ENCODE results near the gene CRYBG3. TPM values are rescaled to one million over a fixed set of nuclear protein-coding genes. Genes with fewer than 3 reads are reported as not detected.

Gene CRYBG3
- total RNA-seq, 1 donor from 2014 or later, result 10.5 TPM

DNA sequence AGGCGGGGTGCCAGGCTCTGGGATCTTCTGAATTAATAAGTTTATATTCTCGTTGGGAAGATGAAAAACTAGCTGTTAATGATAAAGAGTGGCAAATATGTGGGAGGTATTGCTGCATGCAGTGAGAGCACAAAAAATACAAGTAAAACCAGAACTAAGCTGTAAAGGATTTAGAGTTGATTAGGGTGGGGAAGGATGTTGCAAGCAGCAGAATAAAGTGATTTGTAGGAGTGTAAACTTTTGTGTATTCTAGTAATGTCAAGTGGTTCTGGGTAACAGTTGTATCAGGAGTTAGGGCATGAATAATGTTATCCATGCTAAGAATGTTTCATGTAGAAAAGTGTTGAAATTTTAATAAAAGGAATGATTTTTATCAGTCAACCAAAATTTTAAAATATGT, 18.1 kb downstream of the CRYBG3 start:
- TF ChIP-seq, protein P1, sequence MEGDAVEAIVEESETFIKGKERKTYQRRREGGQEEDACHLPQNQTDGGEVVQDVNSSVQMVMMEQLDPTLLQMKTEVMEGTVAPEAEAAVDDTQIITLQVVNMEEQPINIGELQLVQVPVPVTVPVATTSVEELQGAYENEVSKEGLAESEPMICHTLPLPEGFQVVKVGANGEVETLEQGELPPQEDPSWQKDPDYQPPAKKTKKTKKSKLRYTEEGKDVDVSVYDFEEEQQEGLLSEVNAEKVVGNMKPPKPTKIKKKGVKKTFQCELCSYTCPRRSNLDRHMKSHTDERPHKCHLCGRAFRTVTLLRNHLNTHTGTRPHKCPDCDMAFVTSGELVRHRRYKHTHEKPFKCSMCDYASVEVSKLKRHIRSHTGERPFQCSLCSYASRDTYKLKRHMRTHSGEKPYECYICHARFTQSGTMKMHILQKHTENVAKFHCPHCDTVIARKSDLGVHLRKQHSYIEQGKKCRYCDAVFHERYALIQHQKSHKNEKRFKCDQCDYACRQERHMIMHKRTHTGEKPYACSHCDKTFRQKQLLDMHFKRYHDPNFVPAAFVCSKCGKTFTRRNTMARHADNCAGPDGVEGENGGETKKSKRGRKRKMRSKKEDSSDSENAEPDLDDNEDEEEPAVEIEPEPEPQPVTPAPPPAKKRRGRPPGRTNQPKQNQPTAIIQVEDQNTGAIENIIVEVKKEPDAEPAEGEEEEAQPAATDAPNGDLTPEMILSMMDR (IDR thresholded peaks at IDR 0.05; ENCODE audit: insufficient read depth, low read length, poor library complexity, severe bottlenecking), result no peak
- H3K36me3 ChIP-seq (ENCODE audit: control insufficient read depth, insufficient read depth, low read length), result no peaks in the 10 kb centered on the region
- no peaks in the 10 kb centered on the region for H3K27me3 ChIP-seq (ENCODE audit: control insufficient read depth, insufficient read depth, low read length)
- no peak overlapping the region for H3K4me3 ChIP-seq (ENCODE audit: low read depth, low read length)
- no peak for DNase-seq (ENCODE audit: low read depth)

- H3K36me3 ChIP-seq (ENCODE audit: control insufficient read depth, insufficient read depth, low read length), result no peaks in the 10 kb centered on the region
- TF ChIP-seq, protein P1 (IDR thresholded peaks at IDR 0.05; ENCODE audit: insufficient read depth, low read length, poor library complexity, severe bottlenecking), result no peak
- H3K27me3 ChIP-seq (ENCODE audit: control insufficient read depth, insufficient read depth, low read length), result no peaks in the 10 kb centered on the region
- no peak overlapping the region for H3K4me3 ChIP-seq (ENCODE audit: low read depth, low read length)
- DNase-seq (ENCODE audit: low read depth), result no peak
These were observed 19.5 kb downstream of the CRYBG3 start for GRCh38 chr3:97841304-97841703.

- Histone ChIP-seq H3K36me3 (ENCODE audit: control insufficient read depth, insufficient read depth, low read length) (no peaks in the 10 kb centered on the region), H3K4me3 (ENCODE audit: low read depth, low read length) (no peak overlapping the region), H3K27me3 (ENCODE audit: control insufficient read depth, insufficient read depth, low read length) (no peaks in the 10 kb centered on the region)
- TF ChIP-seq, protein P1 (IDR thresholded peaks at IDR 0.05; ENCODE audit: insufficient read depth, low read length, poor library complexity, severe bottlenecking), result no peak
- no peak for DNase-seq (ENCODE audit: low read depth)
These were observed 20.1 kb downstream of the CRYBG3 start for GRCh38 chr3:97841956-97842355.

GRCh38 chr3:97848779-97849178, 27.0 kb downstream of the CRYBG3 start:
- Histone ChIP-seq H3K4me3 (ENCODE audit: low read depth, low read length) (no peak overlapping the region), H3K27me3 (ENCODE audit: control insufficient read depth, insufficient read depth, low read length) (no peaks in the 10 kb centered on the region), H3K36me3 (ENCODE audit: control insufficient read depth, insufficient read depth, low read length) (no peaks in the 10 kb centered on the region)
- TF ChIP-seq, protein P1 (IDR thresholded peaks at IDR 0.05; ENCODE audit: insufficient read depth, low read length, poor library complexity, severe bottlenecking), result no peak
- no peak for DNase-seq (ENCODE audit: low read depth)

DNA sequence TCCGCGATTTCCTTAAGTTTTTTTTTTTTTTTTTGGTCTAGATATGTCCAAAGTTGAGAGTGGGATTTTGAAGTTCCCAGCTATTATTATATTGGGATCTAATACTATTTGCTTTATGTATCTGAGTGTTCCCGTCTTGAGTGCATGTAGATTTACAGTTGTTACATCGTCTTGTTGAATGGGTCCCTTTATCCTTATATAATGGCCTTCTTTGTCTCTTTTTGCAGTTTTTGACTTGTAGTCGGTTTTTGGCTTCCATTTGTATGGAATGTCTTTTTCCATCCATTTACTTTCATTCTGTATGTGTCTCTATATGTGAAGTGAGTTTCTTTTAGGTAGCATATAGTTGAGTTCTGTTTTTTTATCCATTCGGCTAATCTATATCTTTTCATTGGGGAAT, 35.6 kb downstream of the CRYBG3 start:
- H3K4me3 ChIP-seq (ENCODE audit: low read depth, low read length), result no peak overlapping the region
- TF ChIP-seq, protein P1 (IDR thresholded peaks at IDR 0.05; ENCODE audit: insufficient read depth, low read length, poor library complexity, severe bottlenecking), result no peak
- no peaks in the 10 kb centered on the region for H3K36me3 ChIP-seq (ENCODE audit: control insufficient read depth, insufficient read depth, low read length)
- no peaks in the 10 kb centered on the region for H3K27me3 ChIP-seq (ENCODE audit: control insufficient read depth, insufficient read depth, low read length)
- no peak for DNase-seq (ENCODE audit: low read depth)

DNA sequence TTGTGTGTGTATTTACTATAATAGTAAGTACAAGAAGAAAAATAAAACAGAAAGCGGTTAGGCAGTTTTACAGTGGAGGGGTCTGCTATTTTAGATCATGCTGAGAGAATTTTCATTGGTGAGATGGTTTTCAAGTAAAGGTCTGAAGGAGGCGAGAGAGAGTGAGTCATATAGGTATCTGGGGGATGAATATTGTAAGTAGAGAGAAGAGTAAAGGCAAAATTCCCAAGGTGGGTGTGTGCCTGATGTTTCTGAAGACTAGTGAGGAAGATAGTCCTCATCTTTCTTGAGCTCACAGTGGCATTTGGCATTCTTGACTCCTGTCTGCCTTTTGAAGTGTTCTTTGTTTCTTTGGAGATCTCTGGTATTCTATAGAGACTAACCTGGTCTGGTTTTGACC, 38.6 kb downstream of the CRYBG3 start:
- Histone ChIP-seq H3K27me3 (ENCODE audit: control insufficient read depth, insufficient read depth, low read length) (no peaks in the 10 kb centered on the region), H3K36me3 (ENCODE audit: control insufficient read depth, insufficient read depth, low read length) (no peaks in the 10 kb centered on the region), H3K4me3 (ENCODE audit: low read depth, low read length) (no peak overlapping the region)
- TF ChIP-seq, protein P1 (IDR thresholded peaks at IDR 0.05; ENCODE audit: insufficient read depth, low read length, poor library complexity, severe bottlenecking), result no peak
- no peak for DNase-seq (ENCODE audit: low read depth)
